VCaP (cell line): ENCODE measurements around the gene FRK.

Experiments used
- H3K27ac ChIP-seq: fragments of 450-650 bp; 2 replicates; pipeline ENCODE4 v1.5.1; 2017
- CTCF ChIP-seq: fragments of 450-650 bp; conservative IDR thresholded peaks from 2 replicates; pipeline ENCODE4 v1.5.1; 2017; ENCODE audit warnings: mild to moderate bottlenecking, moderate library complexity

The FRK gene

GRCh38 chr6:116088946-116089345 lies 28.3 kb upstream of the FRK start:
- TF ChIP-seq CTCF = no peak
- no peak overlapping the region for H3K27ac ChIP-seq

- TF ChIP-seq CTCF = no peak
These were observed 26.8 kb upstream of the FRK start for GRCh38 chr6:116087437-116088027.

GRCh38 chr6:116084284-116084683 lies 23.6 kb upstream of the FRK start:
- H3K27ac ChIP-seq = no peak overlapping the region
- no peak for TF ChIP-seq CTCF

More at GRCh38 chr6:116087437-116088027, 26.8 kb upstream of the FRK start:
- H3K27ac ChIP-seq = no peak overlapping the region

- H3K27ac ChIP-seq = no peak overlapping the region
- no peak for TF ChIP-seq CTCF
These were observed 22.4 kb upstream of the FRK start for GRCh38 chr6:116083052-116083451.

- no peak for TF ChIP-seq CTCF
- H3K27ac ChIP-seq = no peak overlapping the region
These were observed 18.3 kb upstream of the FRK start for GRCh38 chr6:116078945-116079344.

- no peak for TF ChIP-seq CTCF
- no peak overlapping the region for H3K27ac ChIP-seq
These were observed 17.8 kb upstream of the FRK start for GRCh38 chr6:116078522-116078921.

- TF ChIP-seq CTCF = no peak
- no peak overlapping the region for H3K27ac ChIP-seq
These were observed 14.2 kb upstream of the FRK start for GRCh38 chr6:116074732-116075390.
